BJ (cell line): ENCODE results near the gene PHACTR1. TPM values are rescaled to one million over a fixed set of nuclear protein-coding genes. Genes with fewer than 3 reads are reported as not detected.

Experiments used
- CTCF ChIA-PET: fragments of 350-600 bp; formaldehyde crosslinking; extraction: SDS; loops from one replicate; lab custom pipeline; 2021; ENCODE audit warnings: antibody characterized with exemption, inconsistent platforms; lab: Yijun Ruan, JAX
- POLR2A ChIA-PET: fragments of 300-600 bp; sonication (Branson Sonifier 250); formaldehyde crosslinking; extraction: SDS; loops from one replicate; lab custom pipeline; 2021; ENCODE audit warnings: antibody characterized with exemption; lab: Charles Lee
- DNase-seq: peaks from one replicate; pipeline ENCODE4 v3.0.0-alpha.2; 2011; ENCODE audit warnings: low read depth
- H3K27me3 ChIP-seq: 2 replicates; pipeline ENCODE4 v1.6.0; 2011; ENCODE audit warnings: low read length; ENCODE audit not compliant: control insufficient read depth, insufficient read depth
- H3K36me3 ChIP-seq: 2 replicates; pipeline ENCODE4 v1.5.1; 2011; ENCODE audit warnings: low read length; ENCODE audit not compliant: control insufficient read depth, insufficient read depth
- H3K4me3 ChIP-seq: 2 replicates; pipeline ENCODE4 v1.5.1; 2011; ENCODE audit warnings: low read depth, mild to moderate bottlenecking, control low read depth, low read length
- polyA plus RNA-seq: library from polyadenylated mRNA; depleted of rRNA; stranded (reverse); fragments of >200 nt; gene quantifications from 2 replicates; pipeline ENCODE4 v1.2.3, GENCODE V29; 2011
- TF ChIP-seq, protein P1 (sequence below): IDR thresholded peaks from 2 replicates; pipeline ENCODE4 v1.5.1; 2011; ENCODE audit warnings: low read depth, mild to moderate bottlenecking, control low read depth, inconsistent platforms, low read length, moderate library complexity; ENCODE audit not compliant: insufficient read depth

PHACTR1 gene
- polyA plus RNA-seq, 1 experiment, result 0.40 TPM

- Histone ChIP-seq H3K27me3 (no peaks in the 10 kb centered on the region), H3K4me3 (no peak overlapping the region), H3K36me3 (no peaks in the 10 kb centered on the region)
- CTCF ChIA-PET, result interaction anchor here (0.7 to 1.2 kb wide), 2 partner anchors 8 to 287 kb away, joined by 4 read pairs; no protein-coding TSS in a partner anchor
- POLR2A ChIA-PET, result no interaction called here
- DNase-seq, result no peak
- TF ChIP-seq, protein P1, sequence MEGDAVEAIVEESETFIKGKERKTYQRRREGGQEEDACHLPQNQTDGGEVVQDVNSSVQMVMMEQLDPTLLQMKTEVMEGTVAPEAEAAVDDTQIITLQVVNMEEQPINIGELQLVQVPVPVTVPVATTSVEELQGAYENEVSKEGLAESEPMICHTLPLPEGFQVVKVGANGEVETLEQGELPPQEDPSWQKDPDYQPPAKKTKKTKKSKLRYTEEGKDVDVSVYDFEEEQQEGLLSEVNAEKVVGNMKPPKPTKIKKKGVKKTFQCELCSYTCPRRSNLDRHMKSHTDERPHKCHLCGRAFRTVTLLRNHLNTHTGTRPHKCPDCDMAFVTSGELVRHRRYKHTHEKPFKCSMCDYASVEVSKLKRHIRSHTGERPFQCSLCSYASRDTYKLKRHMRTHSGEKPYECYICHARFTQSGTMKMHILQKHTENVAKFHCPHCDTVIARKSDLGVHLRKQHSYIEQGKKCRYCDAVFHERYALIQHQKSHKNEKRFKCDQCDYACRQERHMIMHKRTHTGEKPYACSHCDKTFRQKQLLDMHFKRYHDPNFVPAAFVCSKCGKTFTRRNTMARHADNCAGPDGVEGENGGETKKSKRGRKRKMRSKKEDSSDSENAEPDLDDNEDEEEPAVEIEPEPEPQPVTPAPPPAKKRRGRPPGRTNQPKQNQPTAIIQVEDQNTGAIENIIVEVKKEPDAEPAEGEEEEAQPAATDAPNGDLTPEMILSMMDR, result no peak
These were observed 260.6 kb downstream of the PHACTR1 start for GRCh38 chr6:12977206-12977605.

GRCh38 chr6:12977806-12978205 lies 261.2 kb downstream of the PHACTR1 start:
- Histone ChIP-seq H3K27me3 (no peaks in the 10 kb centered on the region), H3K4me3 (no peak overlapping the region), H3K36me3 (no peaks in the 10 kb centered on the region)
- POLR2A ChIA-PET, result no interaction called here
- TF ChIP-seq, protein P1, result no peak
- DNase-seq, result no peak
- CTCF ChIA-PET, result interaction anchor here (1.2 kb wide), 1 partner anchor 9 kb away, joined by 4 read pairs; no protein-coding TSS in a partner anchor

GRCh38 chr6:12980741-12981140 lies 264.2 kb downstream of the PHACTR1 start:
- POLR2A ChIA-PET, result no interaction called here
- no peaks in the 10 kb centered on the region for H3K27me3 ChIP-seq
- no peak overlapping the region for H3K4me3 ChIP-seq
- CTCF ChIA-PET, result no interaction called here
- no peak for DNase-seq
- H3K36me3 ChIP-seq, result no peaks in the 10 kb centered on the region
- TF ChIP-seq, protein P1, result no peak

GRCh38 chr6:12984776-12985175 lies 268.2 kb downstream of the PHACTR1 start:
- POLR2A ChIA-PET, result no interaction called here
- CTCF ChIA-PET, result no interaction called here
- H3K36me3 ChIP-seq, result no peaks in the 10 kb centered on the region
- DNase-seq, result no peak
- H3K4me3 ChIP-seq, result no peak overlapping the region
- TF ChIP-seq, protein P1, result no peak
- no peaks in the 10 kb centered on the region for H3K27me3 ChIP-seq

DNA sequence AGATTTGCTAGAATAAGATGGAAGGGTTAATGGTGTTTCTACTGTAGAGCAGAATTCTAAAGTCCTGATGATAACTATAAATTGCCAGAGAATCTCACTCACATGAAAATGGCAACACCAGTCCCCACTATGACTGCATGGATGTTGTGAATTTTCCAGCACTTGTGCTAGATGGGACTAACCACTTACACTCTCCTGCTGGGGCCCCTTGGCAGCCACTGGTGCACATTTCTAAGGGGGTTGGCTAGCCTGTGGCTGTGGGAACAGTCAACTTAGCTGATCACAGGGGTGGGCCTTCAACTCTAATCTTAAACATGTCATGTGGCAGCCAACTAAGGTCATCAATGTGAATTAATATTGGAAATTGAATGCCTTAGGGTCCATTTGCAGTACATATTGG lies 271.2 kb downstream of the PHACTR1 start:
- POLR2A ChIA-PET, result no interaction called here
- H3K4me3 ChIP-seq, result no peak overlapping the region
- H3K27me3 ChIP-seq, result no peaks in the 10 kb centered on the region
- H3K36me3 ChIP-seq, result no peaks in the 10 kb centered on the region
- no peak for DNase-seq
- CTCF ChIA-PET, result no interaction called here
- TF ChIP-seq, protein P1, result no peak
